Measurements from ENCODE around the gene TBC1D10A.

TBC1D10A gene

GRCh38 chr22:30244641-30245040 lies 82.1 kb downstream of the TBC1D10A start:
- Histone ChIP-seq H3K27me3 (ENCODE audit: insufficient read depth, poor library complexity, severe bottlenecking) (peaks cover 29% of the 10 kb centered on the region), H3K4me3 (replicated peaks; ENCODE audit: insufficient read depth, low read length) (no peak overlapping the region), H3K27ac (replicated peaks) (no peak overlapping the region)
- no peak for DNase-seq (ENCODE audit: low read depth in 1 of 2, low spot score in 1 of 2)
- no peak for TF ChIP-seq SPI1 (IDR thresholded peaks at IDR 0.05; ENCODE audit: borderline replicate concordance, low read depth)
- TF ChIP-seq REST (IDR thresholded peaks at IDR 0.05; ENCODE audit: insufficient replicate concordance, low read depth): no peak
- no peak for TF ChIP-seq POLR2AphosphoS5 (IDR thresholded peaks at IDR 0.05; ENCODE audit: low read depth)
- no peak for TF ChIP-seq CTCF (IDR thresholded peaks at IDR 0.05; ENCODE audit: insufficient read depth, low read length)
- TF ChIP-seq GABPA (IDR thresholded peaks at IDR 0.05; ENCODE audit: low read depth): no peak

DNA sequence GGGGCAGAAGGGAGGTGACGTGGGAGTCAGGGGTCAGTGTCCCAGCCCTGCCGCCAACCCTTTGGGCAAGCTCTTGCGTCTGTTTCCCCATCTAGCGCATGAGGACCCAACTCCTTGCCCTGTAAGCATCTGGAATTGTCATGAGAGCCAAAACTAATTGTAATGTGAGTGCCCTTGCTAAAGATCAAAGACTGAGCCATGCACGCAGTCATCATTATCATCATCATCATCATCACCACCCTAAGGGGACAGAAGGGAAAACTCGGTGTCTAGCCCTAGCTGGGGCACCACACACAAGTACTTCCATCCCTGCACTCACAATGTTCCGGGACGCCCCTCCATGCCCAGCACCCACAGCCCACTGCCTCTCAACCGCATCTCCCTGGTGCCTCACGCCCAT lies 82.7 kb downstream of the TBC1D10A start:
- TF ChIP-seq GABPA (IDR thresholded peaks at IDR 0.05; ENCODE audit: low read depth) (no peak), SPI1 (IDR thresholded peaks at IDR 0.05; ENCODE audit: borderline replicate concordance, low read depth) (no peak), POLR2AphosphoS5 (IDR thresholded peaks at IDR 0.05; ENCODE audit: low read depth) (no peak), CTCF (IDR thresholded peaks at IDR 0.05; ENCODE audit: insufficient read depth, low read length) (no peak), REST (IDR thresholded peaks at IDR 0.05; ENCODE audit: insufficient replicate concordance, low read depth) (no peak)
- peaks cover 29% of the 10 kb centered on the region for H3K27me3 ChIP-seq (ENCODE audit: insufficient read depth, poor library complexity, severe bottlenecking)
- H3K4me3 ChIP-seq (replicated peaks; ENCODE audit: insufficient read depth, low read length): no peak overlapping the region
- H3K27ac ChIP-seq (replicated peaks): no peak overlapping the region
- no peak for DNase-seq (ENCODE audit: low read depth in 1 of 2, low spot score in 1 of 2)

DNA sequence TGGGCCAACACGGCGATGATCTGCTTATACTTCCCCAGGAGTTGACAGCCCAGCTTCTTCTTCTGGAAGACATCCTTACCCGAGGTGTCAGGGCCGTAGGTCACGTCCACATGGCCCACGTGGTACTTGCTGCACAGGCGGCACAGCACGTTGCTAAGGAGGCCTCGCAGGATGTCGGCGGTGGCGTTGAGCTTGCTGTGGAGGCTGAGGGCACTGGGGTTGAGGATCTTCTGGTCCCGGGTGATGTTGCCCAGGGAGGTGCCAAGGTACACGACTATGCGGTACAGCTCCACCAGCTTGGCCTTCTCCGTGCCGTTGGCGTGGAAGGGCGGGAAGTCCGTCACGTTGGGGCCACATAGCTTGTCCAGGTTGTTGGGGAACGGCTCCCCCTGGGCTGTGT lies 83.1 kb downstream of the TBC1D10A start:
- no peak overlapping the region for H3K27ac ChIP-seq (replicated peaks)

More for the DNA sequence above, 83.1 kb downstream of the TBC1D10A start:
- DNase-seq (ENCODE audit: low read depth in 1 of 2, low spot score in 1 of 2): no peak
- TF ChIP-seq GABPA (IDR thresholded peaks at IDR 0.05; ENCODE audit: low read depth) (no peak), REST (IDR thresholded peaks at IDR 0.05; ENCODE audit: insufficient replicate concordance, low read depth) (no peak), CTCF (IDR thresholded peaks at IDR 0.05; ENCODE audit: insufficient read depth, low read length) (no peak), POLR2AphosphoS5 (IDR thresholded peaks at IDR 0.05; ENCODE audit: low read depth) (no peak), SPI1 (IDR thresholded peaks at IDR 0.05; ENCODE audit: borderline replicate concordance, low read depth) (no peak)
- Histone ChIP-seq H3K27me3 (ENCODE audit: insufficient read depth, poor library complexity, severe bottlenecking) (peaks cover 29% of the 10 kb centered on the region), H3K4me3 (replicated peaks; ENCODE audit: insufficient read depth, low read length) (no peak overlapping the region)
